NB4 (cell line): Measurements from ENCODE around the gene ZSWIM3.
"Not testable (repeated sequence)": the region's sequence is repeated elsewhere in the genome, so short reads cannot be mapped to it uniquely, and the experiment has no call there.

ENCODE experiments used
- DNase-seq: peaks from one replicate; pipeline ENCODE4 v3.0.0; 2010; ENCODE audit warnings: low read depth
- H3K4me3 ChIP-seq: one replicate; pipeline ENCODE4 v1.5.1; 2011; ENCODE audit warnings: mild to moderate bottlenecking, low read depth, low read length, moderate library complexity
- CTCF ChIP-seq: IDR thresholded peaks from one replicate; pipeline ENCODE4 v1.5.1; 2012; ENCODE audit warnings: low read depth, low read length
- MAX ChIP-seq: IDR thresholded peaks from 2 replicates; pipeline ENCODE4 v1.6.1; 2011; ENCODE audit warnings: low read depth, low read length
- MYC ChIP-seq: IDR thresholded peaks from 2 replicates; pipeline ENCODE4 v1.6.1; 2011; ENCODE audit warnings: low read depth, low read length
- POLR2A ChIP-seq: IDR thresholded peaks from 2 replicates; pipeline ENCODE4 v1.6.1; 2011; ENCODE audit warnings: mild to moderate bottlenecking; ENCODE audit not compliant: insufficient read length; ENCODE audit errors: extremely low read depth

ZSWIM3 gene

GRCh38 chr20:45898285-45898684, 40.9 kb downstream of the ZSWIM3 start:
- no peak for TF ChIP-seq MAX
- DNase-seq = no peak
- H3K4me3 ChIP-seq = no peak overlapping the region

- TF ChIP-seq MYC (no peak), CTCF (no peak), MAX (no peak), POLR2A (no peak)
- H3K4me3 ChIP-seq = no peak overlapping the region
- DNase-seq = no peak
These were observed 41.8 kb downstream of the ZSWIM3 start for GRCh38 chr20:45899046-45899835.

GRCh38 chr20:45901332-45901731, 43.9 kb downstream of the ZSWIM3 start:
- DNase-seq, H3K4me3 ChIP-seq: not testable (repeated sequence)

- H3K4me3 ChIP-seq = no peak overlapping the region
- TF ChIP-seq POLR2A (no peak), MYC (no peak), MAX (no peak), CTCF (no peak)
- DNase-seq = no peak
These were observed 44.8 kb downstream of the ZSWIM3 start for GRCh38 chr20:45902199-45902701.

GRCh38 chr20:45904583-45905504, 47.4 kb downstream of the ZSWIM3 start:
- no peak for DNase-seq
- TF ChIP-seq CTCF (no peak), MAX (no peak), MYC (no peak), POLR2A (no peak)
- no peak overlapping the region for H3K4me3 ChIP-seq

- TF ChIP-seq MYC (no peak), POLR2A (no peak), CTCF (no peak), MAX (no peak)
- no peak for DNase-seq
- no peak overlapping the region for H3K4me3 ChIP-seq
These were observed 48.2 kb downstream of the ZSWIM3 start for GRCh38 chr20:45905505-45906079.
